ENCODE results near the gene SOD1.
"Not testable (repeated sequence)": the region's sequence is repeated elsewhere in the genome, so short reads cannot be mapped to it uniquely, and the experiment has no call there.

Gene SOD1

DNA sequence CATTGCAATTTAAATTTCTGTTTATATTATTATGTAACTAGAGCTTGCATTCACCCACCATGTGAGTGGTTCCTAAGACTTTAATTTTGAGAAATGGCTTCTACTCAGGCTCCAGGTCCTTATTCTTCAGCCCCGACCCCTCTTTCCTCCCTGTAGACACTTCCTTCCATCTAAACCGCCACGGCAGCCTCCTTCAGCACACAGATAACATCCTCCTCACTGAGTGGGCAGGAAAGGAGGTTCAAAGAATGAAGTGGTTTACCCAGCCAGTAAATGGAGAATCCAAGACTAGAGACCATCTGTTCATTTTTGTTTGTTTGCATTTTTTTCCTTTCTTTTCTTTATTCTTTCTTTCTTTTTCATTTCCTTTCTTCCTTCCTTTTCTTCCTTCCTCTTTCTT lies 37.1 kb upstream of the SOD1 start:
- in situ Hi-C loops (cut with HindIII; ENCODE audit: low sequenced_read_pairs): no loop called here
- TF ChIP-seq, protein P1, sequence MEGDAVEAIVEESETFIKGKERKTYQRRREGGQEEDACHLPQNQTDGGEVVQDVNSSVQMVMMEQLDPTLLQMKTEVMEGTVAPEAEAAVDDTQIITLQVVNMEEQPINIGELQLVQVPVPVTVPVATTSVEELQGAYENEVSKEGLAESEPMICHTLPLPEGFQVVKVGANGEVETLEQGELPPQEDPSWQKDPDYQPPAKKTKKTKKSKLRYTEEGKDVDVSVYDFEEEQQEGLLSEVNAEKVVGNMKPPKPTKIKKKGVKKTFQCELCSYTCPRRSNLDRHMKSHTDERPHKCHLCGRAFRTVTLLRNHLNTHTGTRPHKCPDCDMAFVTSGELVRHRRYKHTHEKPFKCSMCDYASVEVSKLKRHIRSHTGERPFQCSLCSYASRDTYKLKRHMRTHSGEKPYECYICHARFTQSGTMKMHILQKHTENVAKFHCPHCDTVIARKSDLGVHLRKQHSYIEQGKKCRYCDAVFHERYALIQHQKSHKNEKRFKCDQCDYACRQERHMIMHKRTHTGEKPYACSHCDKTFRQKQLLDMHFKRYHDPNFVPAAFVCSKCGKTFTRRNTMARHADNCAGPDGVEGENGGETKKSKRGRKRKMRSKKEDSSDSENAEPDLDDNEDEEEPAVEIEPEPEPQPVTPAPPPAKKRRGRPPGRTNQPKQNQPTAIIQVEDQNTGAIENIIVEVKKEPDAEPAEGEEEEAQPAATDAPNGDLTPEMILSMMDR (IDR thresholded peaks at IDR 0.05; ENCODE audit: low read depth, low read length): no peak
- no peak overlapping the region for H3K4me3 ChIP-seq (ENCODE audit: low read depth, low read length)
- DNase-seq (ENCODE audit: low read depth, low spot score): no peak

DNA sequence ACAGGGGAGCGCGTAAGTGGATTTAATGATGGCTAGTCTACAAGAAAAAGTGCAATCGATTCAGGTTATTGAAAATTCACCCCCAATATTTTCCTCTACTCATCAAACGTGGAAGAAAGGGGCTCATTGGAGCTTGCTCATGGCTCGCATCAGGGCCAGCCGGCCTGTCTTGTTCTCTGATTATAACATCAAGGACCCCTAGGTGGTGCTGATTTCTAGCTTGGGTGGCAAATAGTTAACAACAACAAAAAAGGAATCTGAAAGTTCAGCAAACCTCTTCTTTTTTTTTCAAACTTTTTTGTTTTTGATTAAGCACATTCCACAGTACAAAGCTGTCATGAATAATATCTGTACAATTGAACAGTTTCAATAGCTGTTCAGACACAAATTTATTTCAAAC lies 35.8 kb upstream of the SOD1 start:
- in situ Hi-C loops (cut with HindIII; ENCODE audit: low sequenced_read_pairs): no loop called here
- TF ChIP-seq, protein P1 (IDR thresholded peaks at IDR 0.05; ENCODE audit: low read depth, low read length): peak; percentile 43
- no peak for DNase-seq (ENCODE audit: low read depth, low spot score)
- no peak overlapping the region for H3K4me3 ChIP-seq (ENCODE audit: low read depth, low read length)

DNA sequence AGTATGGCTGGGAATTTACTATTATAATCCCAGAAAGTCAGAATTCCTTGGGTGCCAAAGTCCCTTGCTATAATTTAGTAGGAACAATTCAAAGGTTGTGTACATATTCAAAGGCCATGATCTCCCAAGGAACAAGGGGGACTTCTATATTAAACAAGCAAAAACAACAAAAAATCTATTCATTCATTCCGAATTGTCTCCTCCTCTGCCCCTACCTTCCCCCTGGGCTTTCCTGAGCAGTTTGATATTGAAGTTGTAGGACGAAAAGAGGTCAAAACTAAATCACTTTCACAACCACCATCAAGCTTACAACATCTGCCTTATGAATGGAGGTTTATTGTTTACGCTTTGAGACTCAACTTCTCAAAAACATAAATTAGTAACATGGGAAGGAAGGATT lies 35.3 kb upstream of the SOD1 start:
- TF ChIP-seq, protein P1 (IDR thresholded peaks at IDR 0.05; ENCODE audit: low read depth, low read length): no peak
- in situ Hi-C loops (cut with HindIII; ENCODE audit: low sequenced_read_pairs): no loop called here
- DNase-seq (ENCODE audit: low read depth, low spot score): no peak
- no peak overlapping the region for H3K4me3 ChIP-seq (ENCODE audit: low read depth, low read length)

DNA sequence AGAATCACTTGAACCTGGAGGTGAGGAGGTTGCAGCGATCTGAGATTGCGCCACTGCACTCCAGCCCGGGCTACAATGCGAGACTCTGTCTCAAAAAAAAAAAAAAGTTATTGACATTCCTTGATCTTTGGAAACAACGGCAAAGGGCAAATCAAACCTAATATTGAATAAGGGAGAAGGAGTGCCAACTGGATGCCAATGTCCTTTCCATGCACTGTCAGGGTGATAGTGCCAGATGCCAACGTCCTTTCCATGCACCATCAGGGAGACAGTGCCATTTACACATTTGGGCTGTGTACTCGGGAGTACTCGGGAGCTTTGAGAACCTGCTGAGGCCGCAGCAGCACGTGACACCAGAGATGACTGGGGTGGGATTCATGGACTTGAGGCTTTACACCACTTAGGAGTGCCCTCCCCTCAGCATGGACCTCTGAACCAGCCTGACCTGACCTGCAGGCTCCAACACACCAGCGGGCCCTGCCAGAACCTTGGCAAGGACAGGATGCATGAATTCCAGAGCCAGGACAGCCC lies 34.5 kb upstream of the SOD1 start:
- DNase-seq (ENCODE audit: low read depth, low spot score): no peak
- H3K4me3 ChIP-seq (ENCODE audit: low read depth, low read length): no peak overlapping the region
- in situ Hi-C loops (cut with HindIII; ENCODE audit: low sequenced_read_pairs): no loop called here
- TF ChIP-seq, protein P1 (IDR thresholded peaks at IDR 0.05; ENCODE audit: low read depth, low read length): no peak

DNA sequence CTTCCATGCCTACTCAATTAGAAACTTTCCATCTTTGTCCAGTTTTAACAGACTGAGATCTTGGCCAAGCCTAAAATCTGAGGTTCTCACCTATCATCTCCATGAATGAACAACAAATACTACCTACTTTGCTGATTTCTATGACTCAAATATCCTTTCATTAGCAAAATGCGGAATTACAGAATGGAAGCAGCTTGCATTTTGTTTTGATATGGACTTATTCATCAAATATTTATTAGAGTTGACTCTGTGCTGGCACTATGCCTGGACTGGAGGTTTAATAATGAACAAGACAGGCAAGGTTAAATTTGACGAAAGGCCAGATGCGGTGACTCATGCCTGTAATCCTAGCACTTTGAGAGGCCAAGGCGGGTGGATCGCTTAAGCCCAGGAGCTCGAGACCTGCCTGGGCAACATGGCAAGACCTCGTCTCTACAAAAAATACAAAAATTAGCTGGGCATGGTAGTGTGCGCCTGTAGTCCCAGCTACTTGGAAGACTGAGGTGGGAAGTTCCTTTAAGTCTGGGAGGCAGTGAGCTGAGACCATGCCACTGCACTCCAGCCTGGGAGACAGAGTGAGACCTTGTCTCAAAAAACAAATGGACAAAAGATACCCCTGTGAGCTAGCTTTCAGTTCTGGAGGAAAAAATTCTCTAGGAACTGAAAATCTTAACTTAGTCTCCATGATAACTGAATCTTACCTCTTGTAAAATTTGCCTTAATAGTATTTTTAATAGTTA lies 29.4 kb upstream of the SOD1 start:
- TF ChIP-seq, protein P1 (IDR thresholded peaks at IDR 0.05; ENCODE audit: low read depth, low read length): no peak
- peak; percentile 91 for DNase-seq (ENCODE audit: low read depth, low spot score)
- in situ Hi-C loops (cut with HindIII; ENCODE audit: low sequenced_read_pairs): no loop called here
- no peak overlapping the region for H3K4me3 ChIP-seq (ENCODE audit: low read depth, low read length)

DNA sequence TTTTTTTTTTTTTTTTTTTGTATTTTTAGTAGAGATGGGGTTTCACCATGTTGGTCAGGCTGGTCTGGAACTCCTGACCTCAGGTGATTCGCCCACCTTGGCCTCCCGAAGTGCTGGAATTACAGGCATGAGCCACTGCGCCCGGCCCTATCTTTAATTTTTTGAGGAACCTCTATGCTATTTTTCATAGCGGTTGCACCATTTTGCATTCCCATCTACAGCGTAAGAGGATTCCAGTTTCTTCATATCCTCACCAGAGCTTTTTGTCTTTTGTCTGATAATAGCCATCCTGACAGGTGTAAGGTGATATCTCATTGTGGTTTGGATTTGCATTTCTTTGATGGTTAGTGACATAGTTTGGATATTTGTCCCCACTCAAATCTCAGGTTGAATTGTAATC lies 27.6 kb upstream of the SOD1 start:
- DNase-seq (ENCODE audit: low read depth, low spot score); H3K4me3 ChIP-seq (ENCODE audit: low read depth, low read length); in situ Hi-C loops (cut with HindIII; ENCODE audit: low sequenced_read_pairs): not testable (repeated sequence)

DNA sequence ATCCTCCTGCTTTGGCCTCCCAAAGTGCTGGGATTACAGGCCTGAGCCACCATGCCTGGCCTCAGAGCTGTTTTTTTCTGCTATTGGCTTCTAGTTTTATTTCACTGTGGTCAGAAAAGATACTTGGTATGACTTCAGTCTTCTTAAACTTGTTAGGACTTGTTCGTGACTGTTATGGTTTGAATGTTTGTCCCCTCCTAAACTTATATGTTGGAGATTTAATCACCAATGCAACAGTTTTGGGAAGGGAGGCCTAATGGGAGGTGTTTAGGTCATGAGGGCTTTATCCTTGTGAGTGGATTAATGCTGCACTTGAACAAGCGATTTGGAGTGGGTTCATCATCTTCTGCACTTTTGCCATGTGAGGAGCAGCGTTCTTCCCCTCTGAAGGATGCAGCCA lies 24.5 kb upstream of the SOD1 start:
- TF ChIP-seq, protein P1 (IDR thresholded peaks at IDR 0.05; ENCODE audit: low read depth, low read length): no peak
- in situ Hi-C loops (cut with HindIII; ENCODE audit: low sequenced_read_pairs): no loop called here
- DNase-seq (ENCODE audit: low read depth, low spot score): no peak
- no peak overlapping the region for H3K4me3 ChIP-seq (ENCODE audit: low read depth, low read length)
